Measurements from ENCODE around the gene RFX1. TPM values are rescaled to one million over a fixed set of nuclear protein-coding genes. Genes with fewer than 3 reads are reported as not detected.
"Not testable (repeated sequence)": the region's sequence is repeated elsewhere in the genome, so short reads cannot be mapped to it uniquely, and the experiment has no call there.

The RFX1 gene
- total RNA-seq, 4 donors from 2014 or later: 4.5 to 9.2 (median 6.1) TPM

DNA sequence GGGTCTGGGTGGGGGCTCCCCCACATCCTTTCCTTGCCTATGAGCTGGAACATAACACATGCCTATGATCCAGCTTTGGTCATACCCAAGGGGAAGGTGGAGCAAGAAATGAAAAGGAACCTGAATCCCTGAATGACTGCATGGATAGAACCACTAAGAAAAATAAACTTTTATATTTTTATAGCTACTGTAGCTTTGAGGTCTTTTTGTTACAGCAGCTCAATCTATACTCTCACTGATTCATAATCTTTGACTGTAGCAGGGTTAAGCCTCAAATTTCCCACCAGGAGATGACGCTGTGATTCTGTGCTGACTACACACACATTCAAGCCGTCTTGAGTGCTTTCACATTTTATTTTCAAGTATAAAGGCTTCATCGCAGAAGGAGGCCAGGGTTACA is 46.9 kb upstream of the RFX1 start:
- 92 to 95% methylated on average over 3 of the region's 3 CpGs for WGBS, 2 donors
- intact Hi-C loops (cut with DNase I; ENCODE audit: low total_unique reads): loop anchor here (10.0 kb wide), 1 partner anchor 88 kb away; no protein-coding TSS in a partner anchor
- TF ChIP-seq, protein P1, sequence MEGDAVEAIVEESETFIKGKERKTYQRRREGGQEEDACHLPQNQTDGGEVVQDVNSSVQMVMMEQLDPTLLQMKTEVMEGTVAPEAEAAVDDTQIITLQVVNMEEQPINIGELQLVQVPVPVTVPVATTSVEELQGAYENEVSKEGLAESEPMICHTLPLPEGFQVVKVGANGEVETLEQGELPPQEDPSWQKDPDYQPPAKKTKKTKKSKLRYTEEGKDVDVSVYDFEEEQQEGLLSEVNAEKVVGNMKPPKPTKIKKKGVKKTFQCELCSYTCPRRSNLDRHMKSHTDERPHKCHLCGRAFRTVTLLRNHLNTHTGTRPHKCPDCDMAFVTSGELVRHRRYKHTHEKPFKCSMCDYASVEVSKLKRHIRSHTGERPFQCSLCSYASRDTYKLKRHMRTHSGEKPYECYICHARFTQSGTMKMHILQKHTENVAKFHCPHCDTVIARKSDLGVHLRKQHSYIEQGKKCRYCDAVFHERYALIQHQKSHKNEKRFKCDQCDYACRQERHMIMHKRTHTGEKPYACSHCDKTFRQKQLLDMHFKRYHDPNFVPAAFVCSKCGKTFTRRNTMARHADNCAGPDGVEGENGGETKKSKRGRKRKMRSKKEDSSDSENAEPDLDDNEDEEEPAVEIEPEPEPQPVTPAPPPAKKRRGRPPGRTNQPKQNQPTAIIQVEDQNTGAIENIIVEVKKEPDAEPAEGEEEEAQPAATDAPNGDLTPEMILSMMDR (IDR thresholded peaks at IDR 0.05): no peak
- no peak for TF ChIP-seq POLR2A (IDR thresholded peaks at IDR 0.05)
- no peak overlapping the region for H3K4me3 ChIP-seq (ENCODE audit: low read depth, poor library complexity, severe bottlenecking)
- no peak for DNase-seq (ENCODE audit: low spot score in 2 of 2)

DNA sequence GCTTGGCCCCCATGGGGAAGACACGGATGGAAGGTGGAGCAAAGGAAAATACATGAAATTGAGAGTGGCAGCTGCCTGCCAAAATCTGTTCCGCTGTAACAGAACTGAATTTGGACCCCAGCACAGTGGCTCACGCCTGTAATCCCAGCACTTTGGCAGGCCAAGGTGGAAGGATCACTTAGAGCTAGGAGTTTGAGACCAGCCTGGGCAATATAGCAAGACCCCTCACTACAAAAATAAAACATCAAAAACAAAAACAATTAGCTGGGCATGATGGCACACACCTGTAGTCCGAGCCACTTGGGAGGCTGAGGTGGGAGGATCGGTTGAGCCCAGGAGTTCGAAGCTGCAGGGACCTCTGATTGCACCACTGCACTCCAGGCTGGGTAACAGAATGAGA is 46.4 kb upstream of the RFX1 start:
- TF ChIP-seq, protein P1 (IDR thresholded peaks at IDR 0.05): no peak
- no peak for TF ChIP-seq POLR2A (IDR thresholded peaks at IDR 0.05)
- no peak for DNase-seq (ENCODE audit: low spot score in 2 of 2)
- no peak overlapping the region for H3K4me3 ChIP-seq (ENCODE audit: low read depth, poor library complexity, severe bottlenecking)
- 90 to 93% methylated on average over 6 of the region's 6 CpGs for WGBS, 2 donors
- intact Hi-C loops (cut with DNase I; ENCODE audit: low total_unique reads): loop anchor here (10.0 kb wide), 1 partner anchor 88 kb away; no protein-coding TSS in a partner anchor

DNA sequence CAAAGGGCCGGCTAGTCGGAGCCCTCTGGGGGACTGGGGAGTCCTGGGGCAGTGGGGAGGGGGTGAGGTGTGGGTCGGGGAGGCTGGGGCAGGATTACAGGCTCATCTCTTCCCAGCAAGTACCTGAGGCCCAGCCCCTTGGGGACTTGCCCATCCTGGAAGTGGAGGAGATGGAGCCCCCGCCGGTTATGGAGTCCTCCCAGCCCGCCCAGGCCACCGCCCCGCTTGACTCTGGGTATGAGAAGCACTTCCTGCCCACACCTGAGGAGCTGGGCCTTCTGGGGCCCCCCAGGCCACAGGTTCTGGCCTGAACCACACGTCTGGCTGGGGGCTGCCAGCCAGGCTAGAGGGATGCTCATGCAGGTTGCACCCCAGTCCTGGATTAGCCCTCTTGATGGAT is 45.9 kb upstream of the RFX1 start:
- intact Hi-C loops (cut with DNase I; ENCODE audit: low total_unique reads): loop anchor here (10.0 kb wide), 1 partner anchor 87 kb away; no protein-coding TSS in a partner anchor
- WGBS, 2 donors: 60 to 86% methylated on average over 1 to 9 of the region's 9 CpGs
- TF ChIP-seq POLR2A (IDR thresholded peaks at IDR 0.05): no peak
- TF ChIP-seq, protein P1 (IDR thresholded peaks at IDR 0.05): no peak
- H3K4me3 ChIP-seq (ENCODE audit: low read depth, poor library complexity, severe bottlenecking): no peak overlapping the region
- no peak for DNase-seq (ENCODE audit: low spot score in 2 of 2)

DNA sequence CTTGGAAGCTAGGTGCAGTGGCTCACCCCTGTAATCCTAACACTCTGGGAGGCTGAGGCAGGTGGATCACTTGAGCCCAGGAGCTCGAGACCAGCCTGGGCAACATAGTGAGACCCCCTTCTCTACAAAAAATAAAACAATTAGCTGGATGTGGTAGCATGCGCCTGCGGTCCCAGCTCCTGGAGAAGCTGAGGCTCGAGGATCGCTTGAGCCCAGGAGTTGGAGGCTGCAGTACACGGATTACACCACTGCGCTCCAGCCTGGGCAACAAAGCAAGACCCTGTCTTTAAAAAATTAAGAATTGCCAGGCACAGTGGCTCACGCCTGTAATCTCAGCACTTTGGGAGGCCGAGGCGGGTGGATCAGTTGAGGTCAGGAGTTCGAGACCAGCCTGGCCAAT is 44.8 kb upstream of the RFX1 start:
- H3K4me3 ChIP-seq (ENCODE audit: low read depth, poor library complexity, severe bottlenecking); DNase-seq (ENCODE audit: low spot score in 2 of 2): not testable (repeated sequence)
- 91 to 93% methylated on average over 11 of the region's 11 CpGs for WGBS, 2 donors
- intact Hi-C loops (cut with DNase I; ENCODE audit: low total_unique reads): loop anchor here (10.0 kb wide), 1 partner anchor 86 kb away; no protein-coding TSS in a partner anchor

DNA sequence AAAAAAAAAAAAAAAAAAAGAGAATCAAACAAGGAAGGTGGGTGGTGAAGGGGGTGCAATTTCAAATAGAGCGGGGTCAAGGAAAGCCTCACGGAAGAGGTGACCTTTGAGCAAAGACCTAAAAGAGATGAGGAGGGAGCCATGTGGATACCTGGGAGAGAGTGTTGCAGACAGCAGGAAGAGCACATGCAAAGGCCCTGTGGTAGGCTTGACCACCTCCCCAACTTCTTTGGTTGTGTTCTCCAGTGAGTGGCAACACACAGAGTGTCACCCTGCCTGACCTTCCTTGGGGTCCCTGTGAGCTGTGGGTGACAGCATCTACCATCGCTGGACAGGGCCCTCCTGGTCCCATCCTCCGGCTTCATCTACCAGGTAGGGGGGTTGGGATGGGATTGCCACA is 44.4 kb upstream of the RFX1 start:
- 90 to 97% methylated on average over 4 of the region's 4 CpGs for WGBS, 2 donors
- no peak overlapping the region for H3K4me3 ChIP-seq (ENCODE audit: low read depth, poor library complexity, severe bottlenecking)

DNA sequence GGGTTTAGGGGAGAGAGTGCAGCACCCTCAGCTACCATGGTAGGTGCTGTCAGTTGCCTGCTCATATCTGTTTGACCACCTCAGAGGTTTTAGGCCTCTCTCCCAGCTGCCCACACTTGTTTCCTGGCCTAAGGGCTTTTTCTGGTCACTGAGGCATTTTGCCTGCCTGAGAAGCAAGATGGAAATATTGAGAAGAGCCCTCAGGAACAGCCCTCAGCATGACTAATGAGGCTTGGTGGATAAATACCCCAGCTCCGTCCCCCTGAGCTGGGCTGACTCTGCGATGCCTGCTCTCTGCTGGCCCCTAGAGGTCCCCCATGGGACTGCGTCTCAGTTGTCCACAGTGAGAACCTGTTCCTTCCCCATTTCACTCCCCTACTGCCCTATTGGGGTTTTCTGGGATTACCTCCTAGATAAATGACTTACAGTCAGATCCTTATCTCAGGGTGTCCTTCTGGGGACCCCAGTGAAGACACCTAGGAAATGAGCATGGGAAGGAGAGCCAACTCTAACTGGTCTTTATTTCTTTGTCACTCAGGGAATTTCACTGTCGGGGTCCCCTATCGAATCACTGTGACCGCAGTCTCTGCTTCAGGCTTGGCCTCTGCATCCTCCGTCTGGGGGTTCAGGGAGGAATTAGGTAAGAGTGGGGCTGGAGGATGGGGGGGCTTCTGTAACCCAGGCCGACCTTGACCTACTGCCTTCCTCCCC is 42.5 kb upstream of the RFX1 start:
- intact Hi-C loops (cut with DNase I; ENCODE audit: low total_unique reads): no loop called here
- H3K4me3 ChIP-seq (ENCODE audit: low read depth, poor library complexity, severe bottlenecking): no peak overlapping the region
- DNase-seq (ENCODE audit: low spot score in 2 of 2): no peak
- 79 to 86% methylated on average over 7 to 8 of the region's 8 CpGs for WGBS, 2 donors
- TF ChIP-seq, protein P1 (IDR thresholded peaks at IDR 0.05): peak in 1 of 3 donors; percentile 18
- no peak for TF ChIP-seq POLR2A (IDR thresholded peaks at IDR 0.05)

More for the DNA sequence above, 44.4 kb upstream of the RFX1 start:
- intact Hi-C loops (cut with DNase I; ENCODE audit: low total_unique reads): loop anchor here (10.0 kb wide), 1 partner anchor 86 kb away; no protein-coding TSS in a partner anchor
- no peak for TF ChIP-seq POLR2A (IDR thresholded peaks at IDR 0.05)
- TF ChIP-seq, protein P1 (IDR thresholded peaks at IDR 0.05): no peak
- no peak for DNase-seq (ENCODE audit: low spot score in 2 of 2)

DNA sequence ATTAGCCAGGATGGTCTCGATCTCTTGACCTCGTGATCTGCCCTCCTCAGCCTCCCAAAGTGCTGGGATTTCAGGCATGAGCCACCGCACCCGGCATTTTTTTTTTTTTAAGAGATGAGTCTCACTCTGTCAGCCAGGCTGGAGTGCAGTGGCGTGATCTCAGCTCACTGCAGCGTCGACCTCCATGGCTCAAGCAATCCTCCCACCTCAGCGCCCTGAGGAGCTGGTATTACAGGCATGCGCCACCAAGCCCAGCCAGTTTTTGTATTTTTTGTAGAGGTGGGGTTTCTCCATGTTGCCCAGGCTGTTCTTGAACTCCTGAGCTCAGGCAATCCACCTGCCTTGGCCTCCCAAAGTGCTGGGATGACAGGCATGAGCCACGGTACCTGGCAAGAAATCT is 41.7 kb upstream of the RFX1 start:
- WGBS, 2 donors: 93 to 94% methylated on average over 10 of the region's 10 CpGs
- intact Hi-C loops (cut with DNase I; ENCODE audit: low total_unique reads); DNase-seq (ENCODE audit: low spot score in 2 of 2); H3K4me3 ChIP-seq (ENCODE audit: low read depth, poor library complexity, severe bottlenecking): not testable (repeated sequence)

Measured in lower leg skin (tissue), 4 donors.